Uterus (tissue), 2 donors: ENCODE data around the gene MARCO.

Experiments used
- CTCF ChIP-seq, 4 experiments: fragments of 200-600 bp in 2 of 4; fragments of 450-650 bp in 2 of 4; sonication (generic) in 2 of 4; IDR thresholded peaks; one replicate each; pipeline ENCODE4 v1.5.1; 2016 to 2019; ENCODE audit warnings: antibody characterized with exemption in 4 of 4, mild to moderate bottlenecking in 2 of 4, moderate library complexity in 1 of 4
- POLR2A ChIP-seq, 2 donors: fragments of 450-650 bp; IDR thresholded peaks; one replicate each; pipeline ENCODE4 v1.6.1; 2016; ENCODE audit warnings: antibody characterized with exemption in 2 of 2, mild to moderate bottlenecking in 1 of 2, moderate library complexity in 1 of 2

DNA sequence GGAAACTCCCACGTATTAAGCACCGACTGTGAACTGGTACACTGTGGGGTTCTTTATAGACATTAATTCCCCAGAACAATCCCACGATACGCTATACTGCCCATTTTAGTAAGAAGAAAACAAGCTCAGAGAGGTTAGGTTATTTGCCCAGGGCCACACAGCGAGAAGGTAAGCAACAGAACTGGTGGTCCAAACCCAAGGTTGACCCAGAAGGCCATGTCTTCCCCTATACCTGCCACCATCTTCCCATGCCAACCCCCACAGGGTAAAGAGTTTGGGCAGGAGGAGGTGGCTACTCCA is 69.9 kb downstream of the MARCO start:
- no peak for TF ChIP-seq POLR2A (IDR thresholded peaks at IDR 0.05)
- no peak for TF ChIP-seq CTCF (IDR thresholded peaks at IDR 0.05)
